T-helper 1 cell treated with Interleukin-12 subunit alpha and Interleukin-12 subunit beta and Interleukin-4 antibody, amounts not matched to agents 30 μg/mL and 1 μg/mL, for 36 hours (primary cell): Measurements from ENCODE around the gene CDH24.

Experiments used
- H3K27ac Mint-ChIP-seq: one replicate; pipeline ENCODE4 v1.8.0; 2021; ENCODE audit warnings: mild to moderate bottlenecking, mixed read lengths
- H3K27me3 Mint-ChIP-seq: one replicate; pipeline ENCODE4 v1.8.0; 2021; ENCODE audit warnings: low read depth, mixed read lengths
- H3K36me3 Mint-ChIP-seq: one replicate; pipeline ENCODE4 v1.8.0; 2021; ENCODE audit warnings: low read depth, mixed read lengths
- H3K4me1 Mint-ChIP-seq: one replicate; pipeline ENCODE4 v1.8.0; 2021; ENCODE audit warnings: low read depth, mixed read lengths
- H3K4me3 Mint-ChIP-seq: one replicate; pipeline ENCODE4 v1.8.0; 2021; ENCODE audit warnings: mild to moderate bottlenecking, moderate library complexity, mixed read lengths
- H3K9me3 Mint-ChIP-seq: one replicate; pipeline ENCODE4 v1.8.0; 2021; ENCODE audit warnings: mixed read lengths

The CDH24 gene

DNA sequence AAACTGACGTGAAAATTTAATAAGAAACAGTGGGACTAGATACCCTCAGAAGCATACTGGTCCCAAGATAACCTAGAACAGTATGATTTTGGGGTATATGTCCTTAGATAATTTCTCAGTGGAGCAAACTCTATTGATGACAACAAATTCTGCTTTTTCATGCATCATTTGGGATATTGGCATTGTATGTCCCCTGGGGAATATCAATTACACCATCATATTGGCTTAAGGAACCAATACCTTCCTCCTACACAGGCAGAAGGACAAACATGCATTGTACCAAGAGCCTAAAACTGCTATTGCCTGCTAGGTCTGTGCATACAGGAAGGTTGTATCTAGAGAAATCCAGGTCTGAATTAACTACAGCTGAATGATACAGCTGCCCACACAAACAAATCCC is 17.6 kb upstream of the CDH24 start:
- Mint-ChIP-seq H3K36me3 (peaks cover 55% of the 10 kb centered on the region), H3K9me3 (no peaks in the 10 kb centered on the region), H3K4me3 (no peak overlapping the region), H3K27ac (no peak overlapping the region), H3K27me3 (no peaks in the 10 kb centered on the region), H3K4me1 (peaks cover 20% of the 10 kb centered on the region)

DNA sequence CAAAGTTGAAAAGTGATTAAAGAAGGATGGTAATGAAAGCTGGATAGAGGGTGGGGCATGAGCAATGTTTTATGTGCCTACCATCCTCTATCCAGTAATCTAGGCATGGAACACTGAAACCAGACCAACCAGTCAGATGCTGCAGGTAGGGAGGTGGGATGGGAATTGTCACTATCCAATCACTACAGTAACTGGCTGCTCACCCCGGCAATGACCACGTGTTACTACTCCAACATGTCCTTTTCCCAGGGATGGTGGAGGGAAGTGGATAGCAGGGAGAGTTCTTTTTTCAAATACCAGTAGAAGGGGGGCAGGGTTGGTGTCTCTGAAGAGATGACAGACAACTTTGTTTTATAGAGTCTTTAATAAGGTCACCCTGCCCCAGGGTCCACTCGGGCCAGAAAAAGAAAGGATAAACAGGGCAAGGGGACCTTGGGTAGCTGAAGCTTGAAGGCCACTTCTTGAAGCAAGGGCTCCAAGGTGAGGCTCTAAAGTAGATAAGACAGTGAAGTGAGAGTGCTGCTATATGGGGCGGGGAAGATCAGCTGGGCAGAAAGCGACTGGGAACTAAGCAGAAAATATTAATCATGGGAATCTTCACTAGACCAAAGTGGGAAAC is 14.7 kb upstream of the CDH24 start:
- Mint-ChIP-seq H3K9me3 (no peaks in the 10 kb centered on the region), H3K4me1 (peaks cover 29% of the 10 kb centered on the region), H3K4me3 (peak overlapping the region; percentile 97), H3K27me3 (no peaks in the 10 kb centered on the region), H3K36me3 (peaks cover 41% of the 10 kb centered on the region), H3K27ac (peak overlapping the region; percentile 85)

DNA sequence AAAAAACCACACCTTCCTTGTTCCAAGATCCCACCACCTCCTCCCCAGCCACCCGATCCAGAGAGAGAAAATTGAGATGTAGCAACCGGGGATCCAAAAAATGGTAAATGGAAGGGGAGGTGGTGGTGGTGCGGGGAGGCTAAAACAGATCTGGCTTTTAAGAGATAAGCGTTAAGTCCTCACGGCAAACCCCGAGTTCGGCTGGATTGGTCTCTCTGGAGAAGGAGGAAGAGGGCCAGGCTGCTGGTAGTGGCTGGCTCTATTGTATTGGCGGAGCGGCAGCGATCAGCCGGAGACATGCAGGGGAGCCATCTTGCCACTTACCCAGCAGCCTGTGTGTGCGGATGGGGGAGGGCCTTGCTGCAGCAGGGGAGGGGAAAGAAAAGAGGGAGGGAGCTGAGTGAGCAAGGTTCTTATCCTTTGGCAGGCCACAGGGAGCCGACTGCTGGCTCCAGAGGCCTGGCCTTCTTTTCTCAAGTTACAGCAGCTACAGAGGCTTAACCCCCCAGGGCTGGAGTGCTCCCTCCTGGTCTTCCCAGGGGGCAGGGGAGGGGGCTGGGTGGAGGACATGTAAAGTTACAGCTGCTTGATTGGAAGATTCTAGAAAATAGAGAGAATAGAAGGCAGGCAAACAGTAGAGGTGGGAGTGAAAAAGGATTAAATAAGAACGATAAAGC is 14.1 kb upstream of the CDH24 start:
- Mint-ChIP-seq H3K4me3 (peak overlapping the region; percentile 97), H3K27me3 (no peaks in the 10 kb centered on the region), H3K36me3 (peaks cover 42% of the 10 kb centered on the region), H3K27ac (peak overlapping the region; percentile 85), H3K9me3 (no peaks in the 10 kb centered on the region), H3K4me1 (peaks cover 29% of the 10 kb centered on the region)

DNA sequence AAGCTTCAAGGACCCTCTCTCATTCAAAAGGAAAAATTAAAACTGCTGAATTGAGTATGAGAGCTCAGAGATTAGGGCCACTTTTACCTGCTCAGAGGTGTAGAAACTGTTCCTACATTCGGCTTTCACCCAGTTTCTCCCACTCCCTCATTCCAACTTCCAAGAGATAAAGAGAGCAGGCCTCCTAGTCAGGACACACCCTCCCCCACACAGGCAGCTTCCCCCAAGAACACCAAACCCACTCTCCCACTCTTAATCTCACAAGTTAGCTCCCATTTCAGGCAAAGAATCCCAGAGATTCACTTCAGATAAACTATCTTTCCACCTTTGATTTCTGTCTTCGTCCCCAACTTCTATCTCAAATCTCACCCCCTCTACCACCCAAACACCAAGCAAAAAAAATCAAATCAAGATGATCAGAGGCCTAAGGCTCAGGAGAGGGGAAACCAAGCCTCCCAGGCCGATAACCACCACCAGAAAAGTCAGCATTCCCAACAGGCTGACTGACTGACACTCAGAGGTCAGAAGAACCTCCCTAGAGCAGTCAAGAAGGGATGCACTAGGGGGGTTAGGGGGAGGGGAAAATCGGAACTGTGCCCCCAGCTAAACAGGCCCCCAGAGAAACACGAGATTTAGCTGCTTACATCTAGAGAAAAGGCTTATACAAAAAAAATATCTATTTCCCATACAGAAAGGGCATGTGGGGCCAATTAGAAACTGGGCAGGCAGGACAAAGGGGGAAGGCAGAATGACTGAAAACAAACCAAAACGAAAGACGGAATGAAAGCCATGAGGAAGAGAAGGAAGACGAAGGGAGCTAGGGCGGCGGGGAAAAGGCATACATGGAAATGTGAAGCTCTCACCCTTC is 13.2 kb upstream of the CDH24 start:
- peaks cover 32% of the 10 kb centered on the region for H3K4me1 Mint-ChIP-seq
- H3K36me3 Mint-ChIP-seq = peaks cover 43% of the 10 kb centered on the region
- no peaks in the 10 kb centered on the region for H3K27me3 Mint-ChIP-seq
- H3K4me3 Mint-ChIP-seq = peak overlapping the region; percentile 97
- H3K9me3 Mint-ChIP-seq = no peaks in the 10 kb centered on the region
- peak overlapping the region; percentile 85 for H3K27ac Mint-ChIP-seq

DNA sequence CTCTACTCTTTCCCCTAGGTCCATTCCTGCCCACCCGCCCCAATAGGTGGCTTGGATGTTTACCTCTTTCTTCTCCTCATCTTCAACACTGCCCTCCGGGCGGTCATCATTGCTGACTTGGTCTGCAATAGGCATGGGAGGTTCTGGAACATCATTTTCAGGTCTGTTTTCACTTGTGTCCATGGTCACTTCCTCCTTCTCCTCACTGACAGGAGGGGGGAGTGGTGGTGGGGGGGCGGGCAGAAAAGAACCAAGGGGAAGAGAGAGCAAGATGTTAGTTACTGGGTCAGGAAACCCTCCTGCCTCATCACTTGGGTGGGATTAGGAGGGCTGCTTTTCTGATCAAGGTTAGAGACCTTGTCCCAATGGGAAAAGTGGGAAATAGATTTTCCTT is 12.1 kb upstream of the CDH24 start:
- H3K27ac Mint-ChIP-seq = peak overlapping the region; percentile 49
- no peak overlapping the region for H3K4me3 Mint-ChIP-seq

DNA sequence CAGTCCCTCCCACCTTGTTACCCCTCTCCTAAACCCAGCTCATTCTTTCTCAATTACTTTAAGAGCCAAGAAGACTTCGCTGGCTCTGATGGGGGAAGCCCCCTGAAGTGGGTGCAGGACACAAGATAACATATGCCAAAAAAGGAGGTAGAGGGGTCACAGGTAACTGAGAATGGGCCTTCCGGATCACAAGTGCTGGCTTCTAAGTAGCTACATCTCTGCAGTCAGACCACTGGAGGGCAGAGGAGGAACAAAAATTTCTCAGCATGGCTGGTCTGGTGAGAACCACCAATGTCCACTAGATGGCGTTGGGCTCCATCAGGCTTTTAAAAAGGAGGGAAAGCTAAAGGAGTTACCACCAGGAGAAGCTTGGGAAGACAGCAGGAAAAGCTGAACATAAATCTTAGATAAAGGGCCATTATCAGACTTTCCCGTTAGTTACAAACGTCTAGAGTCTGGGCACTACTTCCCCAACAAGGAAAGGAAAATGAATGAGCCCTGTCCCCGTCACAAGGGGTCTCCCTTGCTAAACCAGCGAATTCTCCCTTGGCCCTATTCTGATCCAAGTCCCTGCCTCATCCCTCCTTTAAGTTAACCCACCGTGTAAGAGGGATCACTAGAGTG is 11.6 kb upstream of the CDH24 start:
- no peaks in the 10 kb centered on the region for H3K27me3 Mint-ChIP-seq
- H3K4me3 Mint-ChIP-seq = peak overlapping the region; percentile 70
- no peaks in the 10 kb centered on the region for H3K9me3 Mint-ChIP-seq
- peak overlapping the region; percentile 18 for H3K27ac Mint-ChIP-seq
- H3K36me3 Mint-ChIP-seq = peaks cover 46% of the 10 kb centered on the region
- peaks cover 32% of the 10 kb centered on the region for H3K4me1 Mint-ChIP-seq

More for the DNA sequence above, 12.1 kb upstream of the CDH24 start:
- peaks cover 32% of the 10 kb centered on the region for H3K4me1 Mint-ChIP-seq
- peaks cover 41% of the 10 kb centered on the region for H3K36me3 Mint-ChIP-seq
- H3K9me3 Mint-ChIP-seq = no peaks in the 10 kb centered on the region
- H3K27me3 Mint-ChIP-seq = no peaks in the 10 kb centered on the region

DNA sequence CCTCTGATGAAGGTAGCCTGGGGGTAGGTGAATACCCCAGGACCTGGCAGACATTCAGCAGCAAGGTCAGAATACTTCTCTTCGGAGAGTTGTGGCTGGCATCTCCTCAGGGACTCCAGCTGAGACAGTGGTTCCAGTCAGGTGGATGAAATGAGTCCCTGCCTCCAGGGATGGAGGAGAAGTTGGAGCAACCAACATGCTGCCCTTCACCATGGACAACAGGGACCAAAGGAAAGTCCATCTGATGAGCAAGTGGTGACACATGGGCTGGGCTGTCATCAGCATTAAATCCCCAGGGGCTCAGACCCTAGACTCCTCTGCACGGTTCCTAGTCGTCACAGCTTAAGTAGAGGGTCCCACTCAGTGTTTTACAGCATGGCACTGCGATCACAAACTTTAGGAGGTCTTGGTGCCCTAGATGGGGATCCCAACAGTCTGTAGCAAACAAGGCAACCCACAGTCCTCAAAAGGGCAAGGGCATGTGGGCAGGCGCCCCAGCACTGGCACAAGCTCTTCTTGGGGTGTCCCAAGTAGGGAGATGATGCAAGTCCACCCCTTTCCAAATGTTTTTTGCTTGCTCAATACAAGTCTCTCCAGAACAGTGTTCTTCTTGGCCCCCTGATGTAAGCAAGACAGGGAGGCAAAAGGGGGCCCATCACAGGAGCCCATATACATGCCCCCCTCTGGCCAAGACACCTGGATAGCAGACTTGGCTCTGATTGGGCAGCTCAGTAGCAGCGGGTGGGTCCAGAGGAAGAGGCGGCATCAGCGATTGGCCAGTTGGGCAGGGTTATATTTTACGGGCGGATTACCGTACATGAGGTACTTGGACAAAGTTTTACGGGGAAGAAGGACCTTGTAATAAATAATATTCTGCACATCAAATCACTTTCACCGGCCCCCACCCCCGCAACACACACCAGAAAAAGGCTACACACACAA is 10.8 kb upstream of the CDH24 start:
- Mint-ChIP-seq H3K27ac (no peak overlapping the region), H3K9me3 (no peaks in the 10 kb centered on the region), H3K4me1 (peaks cover 32% of the 10 kb centered on the region), H3K36me3 (peaks cover 53% of the 10 kb centered on the region), H3K27me3 (no peaks in the 10 kb centered on the region), H3K4me3 (no peak overlapping the region)

DNA sequence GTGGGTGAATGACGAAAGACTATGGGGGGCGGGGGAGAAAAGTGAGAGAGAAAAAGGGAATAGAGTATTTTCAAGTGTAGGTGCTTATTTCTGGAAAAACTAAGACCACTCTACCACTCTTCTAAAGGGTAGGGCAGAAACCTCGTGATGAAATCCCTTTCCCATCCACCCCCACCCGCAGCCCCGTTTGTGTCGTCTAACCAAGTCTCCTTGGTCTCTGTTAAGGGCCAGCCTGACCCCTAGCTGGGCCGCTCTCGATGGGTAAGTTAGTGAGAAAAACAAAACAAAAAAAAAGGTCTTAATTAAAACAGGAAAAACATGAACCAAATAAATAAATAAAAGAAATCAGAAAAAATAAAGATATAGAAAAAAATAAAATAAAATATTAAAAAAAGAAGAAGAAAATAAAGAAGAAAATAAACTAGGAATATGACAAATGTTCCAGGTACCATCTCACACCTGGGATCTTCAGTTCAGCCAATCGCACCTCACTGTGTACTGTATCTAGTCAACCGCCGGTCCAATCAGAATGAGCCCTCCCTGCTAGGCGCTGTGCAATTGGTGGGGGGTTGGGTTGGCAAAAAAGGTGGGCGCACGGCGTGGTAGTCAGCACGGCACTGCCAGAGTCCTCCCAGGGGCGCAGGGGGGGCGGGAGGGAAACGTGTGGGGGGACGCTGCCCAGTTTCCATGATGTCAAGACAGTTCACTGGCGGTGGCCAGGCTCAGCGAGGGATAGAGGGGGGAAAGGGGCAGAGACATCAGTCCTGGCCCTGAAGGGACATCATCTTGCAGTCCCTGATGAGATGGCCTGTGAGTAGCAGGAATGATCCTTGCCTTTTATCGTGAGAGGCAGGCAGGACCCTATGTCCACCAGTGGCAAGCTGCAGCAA is 9.8 kb upstream of the CDH24 start:
- Mint-ChIP-seq H3K27me3 (no peaks in the 10 kb centered on the region), H3K36me3 (peaks cover 52% of the 10 kb centered on the region)

DNA sequence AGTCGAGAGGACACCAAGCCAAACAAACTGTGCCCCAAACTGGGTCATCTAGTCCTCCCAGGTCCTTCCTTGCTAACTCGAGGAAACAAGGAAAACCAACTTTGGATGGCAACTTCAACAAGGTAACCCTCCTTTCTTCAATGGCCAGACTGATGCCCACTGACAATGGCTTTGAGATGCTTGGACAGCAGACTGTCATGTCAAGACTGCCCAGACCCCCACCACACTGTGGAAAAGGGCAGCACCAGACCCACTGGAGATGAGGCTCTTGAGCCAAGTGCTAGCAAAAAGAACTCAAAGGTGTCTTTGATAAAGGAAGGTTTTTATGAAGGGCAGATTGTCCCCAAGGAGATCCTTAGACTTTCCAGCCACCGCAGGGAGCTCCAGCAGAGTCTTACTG is 9.0 kb upstream of the CDH24 start:
- Mint-ChIP-seq H3K4me1 (peaks cover 22% of the 10 kb centered on the region), H3K4me3 (no peak overlapping the region), H3K27me3 (no peaks in the 10 kb centered on the region), H3K27ac (no peak overlapping the region), H3K36me3 (peaks cover 47% of the 10 kb centered on the region), H3K9me3 (no peaks in the 10 kb centered on the region)

More for the DNA sequence above, 9.8 kb upstream of the CDH24 start:
- H3K4me3 Mint-ChIP-seq = no peak overlapping the region
- H3K9me3 Mint-ChIP-seq = no peaks in the 10 kb centered on the region
- H3K27ac Mint-ChIP-seq = no peak overlapping the region
- H3K4me1 Mint-ChIP-seq = peaks cover 30% of the 10 kb centered on the region

DNA sequence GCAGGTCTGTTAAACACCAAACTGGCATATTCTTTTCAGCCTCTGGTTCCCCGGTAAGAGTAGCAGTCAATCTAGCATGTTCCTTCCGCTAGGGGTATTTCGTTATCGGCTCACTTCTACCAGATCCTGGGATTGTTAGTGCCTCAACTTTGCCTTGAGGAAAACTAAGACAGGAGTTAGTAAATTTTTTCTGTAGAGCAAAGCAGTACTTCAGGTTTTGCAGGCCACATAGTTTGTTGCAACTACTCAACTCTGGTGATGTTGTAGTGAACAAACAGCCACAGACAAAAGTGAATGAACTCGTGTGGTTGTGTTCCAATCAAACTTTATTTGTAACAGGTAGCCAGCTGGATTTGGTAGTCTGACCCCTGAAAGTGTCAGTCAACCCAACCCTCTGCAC is 6.3 kb upstream of the CDH24 start:
- peaks cover 49% of the 10 kb centered on the region for H3K36me3 Mint-ChIP-seq
- no peak overlapping the region for H3K27ac Mint-ChIP-seq
- peaks cover 9% of the 10 kb centered on the region for H3K4me1 Mint-ChIP-seq
- H3K27me3 Mint-ChIP-seq = no peaks in the 10 kb centered on the region
- H3K9me3 Mint-ChIP-seq = no peaks in the 10 kb centered on the region
- H3K4me3 Mint-ChIP-seq = no peak overlapping the region

DNA sequence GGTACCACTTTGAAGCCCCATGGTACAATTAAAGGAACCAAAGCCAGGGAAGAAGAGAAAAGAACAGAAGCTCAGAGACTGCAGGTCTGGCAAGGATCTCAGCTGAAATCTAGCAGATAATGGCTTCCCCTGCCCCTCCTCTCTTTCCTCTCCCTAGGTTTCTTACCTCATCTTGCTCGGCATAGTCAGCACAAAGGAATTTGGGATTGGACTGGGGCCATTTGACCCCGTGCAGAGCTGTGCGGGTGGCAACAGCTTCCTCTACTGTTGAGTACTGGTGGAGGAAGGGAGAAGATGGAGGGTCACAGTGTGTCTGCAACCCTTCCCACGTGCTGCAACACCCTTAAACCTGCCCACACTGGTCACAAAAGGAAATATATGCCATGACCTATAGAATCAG is 4.7 kb upstream of the CDH24 start:
- Mint-ChIP-seq H3K4me1 (peaks cover 12% of the 10 kb centered on the region), H3K27me3 (peaks cover 1% of the 10 kb centered on the region), H3K27ac (no peak overlapping the region), H3K36me3 (peaks cover 53% of the 10 kb centered on the region), H3K4me3 (no peak overlapping the region), H3K9me3 (no peaks in the 10 kb centered on the region)

DNA sequence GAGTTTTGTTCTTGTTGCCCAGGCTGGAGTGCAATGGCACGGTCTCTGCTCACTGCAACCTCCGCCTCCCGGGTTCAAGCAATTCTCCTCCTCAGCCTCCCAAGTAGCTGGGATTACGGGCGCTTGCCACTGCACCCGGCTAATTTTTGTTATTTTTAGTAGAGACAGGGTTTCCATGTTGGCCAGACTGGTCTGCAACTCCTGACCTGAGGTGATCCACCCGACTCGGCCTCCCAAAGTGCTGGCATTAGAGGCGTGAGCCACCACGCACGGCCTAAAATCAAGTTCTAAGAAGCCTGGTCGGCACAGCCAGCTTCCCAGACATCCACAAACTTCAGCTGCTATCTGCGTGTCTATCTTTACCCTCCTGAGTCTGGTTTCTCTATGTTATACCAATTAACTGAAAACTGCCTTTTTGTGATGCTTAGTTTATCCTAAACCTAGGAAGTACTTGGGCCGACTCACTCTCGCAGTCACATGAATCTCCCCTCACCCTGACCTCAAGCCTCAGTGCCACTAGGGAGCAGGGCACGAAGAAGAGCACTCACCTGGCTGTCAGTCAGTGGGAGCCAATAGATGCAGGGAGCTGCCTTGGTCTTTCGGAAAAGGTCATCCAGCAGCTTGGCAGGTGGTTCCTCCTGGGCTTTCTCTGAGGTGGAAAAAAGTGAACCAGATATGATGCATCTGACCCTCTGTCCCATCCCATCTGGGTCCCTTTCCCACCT is 3.4 kb upstream of the CDH24 start:
- H3K4me1 Mint-ChIP-seq = peaks cover 19% of the 10 kb centered on the region
- peaks cover 12% of the 10 kb centered on the region for H3K27me3 Mint-ChIP-seq
- no peaks in the 10 kb centered on the region for H3K9me3 Mint-ChIP-seq
- H3K4me3 Mint-ChIP-seq = no peak overlapping the region
- no peak overlapping the region for H3K27ac Mint-ChIP-seq
- peaks cover 42% of the 10 kb centered on the region for H3K36me3 Mint-ChIP-seq
